Spleen (tissue), 11 donors: ENCODE results near the gene PPCS. TPM values are rescaled to one million over a fixed set of nuclear protein-coding genes. Genes with fewer than 3 reads are reported as not detected.
"Not testable (repeated sequence)": the region's sequence is repeated elsewhere in the genome, so short reads cannot be mapped to it uniquely, and the experiment has no call there.

Experiments used
- DNase-seq: peaks from one replicate; pipeline ENCODE4 v3.0.0-alpha.2; 2020
- H3K27ac ChIP-seq, 8 donors: fragments of 200-600 bp; sonication (generic) in 7 of 8; 1 replicate in 4 of 8; 2 replicates in 4 of 8; pipeline versions ENCODE4 v1.5.0 to v1.8.0; 2016 to 2021; ENCODE audit warnings: inconsistent platforms in 4 of 8, mild to moderate bottlenecking in 4 of 8, moderate library complexity in 1 of 8
- H3K27me3 ChIP-seq, 7 donors: fragments of 200-600 bp; sonication (generic) in 6 of 7; replicated peaks in 1 of 7; 1 replicate in 4 of 7; 2 replicates in 3 of 7; pipeline versions ENCODE4 v1.5.0 to v1.8.0; 2016 to 2021; ENCODE audit warnings: inconsistent platforms in 3 of 7, mild to moderate bottlenecking in 1 of 7
- H3K36me3 ChIP-seq, 6 donors: fragments of 200-600 bp; sonication (generic) in 5 of 6; 1 replicate in 4 of 6; 2 replicates in 2 of 6; pipeline versions ENCODE4 v1.5.0 to v1.8.0; 2016 to 2021; ENCODE audit warnings: inconsistent platforms in 2 of 6
- H3K4me1 ChIP-seq, 6 donors: fragments of 200-600 bp; sonication (generic) in 5 of 6; 1 replicate in 3 of 6; 2 replicates in 3 of 6; pipeline versions ENCODE4 v1.5.0 to v1.8.0; 2016 to 2021; ENCODE audit warnings: inconsistent platforms in 3 of 6
- H3K4me3 ChIP-seq, 8 donors: fragments of 200-600 bp; sonication (generic) in 7 of 8; 1 replicate in 4 of 8; 2 replicates in 4 of 8; pipeline versions ENCODE4 v1.5.0 to v1.8.0; 2016 to 2021; ENCODE audit warnings: inconsistent platforms in 4 of 8, mild to moderate bottlenecking in 4 of 8, moderate library complexity in 2 of 8
- H3K9me3 ChIP-seq, 8 donors: fragments of 200-600 bp; sonication (generic) in 7 of 8; 1 replicate in 4 of 8; 2 replicates in 4 of 8; pipeline versions ENCODE4 v1.5.0 to v1.8.0; 2016 to 2021; ENCODE audit warnings: inconsistent platforms in 4 of 8
- CTCF ChIP-seq, 11 experiments: fragments of 200-600 bp in 7 of 11; fragments of 450-650 bp in 4 of 11; sonication (generic) in 4 of 11; IDR thresholded peaks in 8 of 11; conservative IDR thresholded peaks in 3 of 11; 1 replicate in 7 of 11; 2 replicates in 4 of 11; pipeline versions ENCODE4 v1.4.0 to v1.8.0; 2016 to 2021; ENCODE audit warnings: antibody characterized with exemption in 11 of 11, inconsistent platforms in 4 of 11, mild to moderate bottlenecking in 1 of 11
- POLR2A ChIP-seq, 3 donors: fragments of 450-650 bp; IDR thresholded peaks; one replicate each; pipeline ENCODE4 v1.5.1; 2017; ENCODE audit warnings: antibody characterized with exemption in 3 of 3, mild to moderate bottlenecking in 1 of 3
- POLR2AphosphoS5 ChIP-seq, 3 donors: sonication (generic); formaldehyde crosslinking; IDR thresholded peaks; one replicate each; pipeline ENCODE4 v1.5.1; 2017; ENCODE audit warnings: antibody characterized with exemption in 3 of 3
- WGBS, 5 donors: extraction: QIAGEN DNeasy Blood & Tissue Kit in 3 of 5; methylation state at CpG; one replicate each; pipeline versions ENCODE4 v1.1.5 to v1.1.7; 2013 to 2018; 5-methylcytosine and 5-hydroxymethylcytosine counted together
- intact Hi-C: fragments of 100-400 bp; cut with DNase I; formaldehyde crosslinking; loops from one replicate; pipeline ENCODE4 v1.15.0; 2023; ENCODE audit warnings: low total_unique reads
- polyA plus RNA-seq, 3 donors: library from polyadenylated mRNA; stranded (reverse); fragments of 200-250 nt; gene quantifications; one replicate each; pipeline ENCODE4 v1.2.1, GENCODE V29; 2013
- total RNA-seq, 7 donors: library from RNA; depleted of rRNA in 3 of 7; stranded (reverse); fragments of >200 nt in 3 of 7; fragmentation: NEBNext Ultra II Directional in 4 of 7; extraction: Animal tissue kit (Norgen Biotek cat#: 25700) in 4 of 7; gene quantifications; one replicate each; pipeline versions ENCODE4 v1.1.0 to v1.2.1, GENCODE V29; 2016 to 2021
- donor health status: healthy with polysubstance abuse.
- donor health status: DM: no; HTN: no; CAD: no; lungs with moderate emphysema.
- donor health status: DM: no; HTN: no; CAD: no.
- donor health status: Bipolar disorder and iron deficiency.
- donor health status: healthy.
- donor health status: DM: no; HTN: no; CAD: no.
- donor health status: DM: yes; HTN: yes; CAD: no.

Gene PPCS
- total and polyA plus RNA-seq, 10 donors = 48.4 to 96.3 (median 57.3) TPM

DNA sequence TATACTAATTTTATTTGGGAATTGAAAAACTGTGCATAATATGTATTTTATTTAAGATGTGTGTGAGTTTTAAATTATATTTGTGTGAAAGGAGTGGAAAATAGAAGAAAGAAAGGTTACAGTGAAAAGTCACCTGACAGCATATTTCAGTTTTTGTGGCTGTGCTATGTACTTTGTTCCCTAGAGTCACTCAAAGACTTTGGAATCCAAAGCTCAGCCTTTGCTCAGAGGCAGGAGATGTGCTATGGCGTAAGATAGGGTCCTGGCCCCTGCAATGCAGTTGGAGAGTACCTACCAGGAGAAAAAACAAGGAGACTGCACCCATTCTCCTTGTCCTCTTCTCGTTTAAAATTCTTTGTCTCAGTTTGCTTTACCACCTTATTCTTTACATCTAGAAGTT lies 9.7 kb downstream of the PPCS start:
- Histone ChIP-seq H3K4me3 (no peak overlapping the region), H3K36me3 (peaks cover 0 to 13% (median 2%) of the 10 kb centered on the region in 6 donors), H3K27ac (no peak overlapping the region), H3K4me1 (peaks cover 5 to 34% (median 21%) of the 10 kb centered on the region in 6 donors), H3K9me3 (no peaks in the 10 kb centered on the region), H3K27me3 (no peaks in the 10 kb centered on the region)
- intact Hi-C loops = no loop called here
- WGBS, 5 donors = 83 to 96% (median 88%) methylated on average over 2 of the region's 2 CpGs
- DNase-seq = no peak
- TF ChIP-seq POLR2A (IDR thresholded peaks at IDR 0.05) (no peak), POLR2AphosphoS5 (IDR thresholded peaks at IDR 0.05) (no peak), CTCF (IDR thresholded peaks at IDR 0.05 in 8 of 11, conservative IDR thresholded peaks at IDR 0.05 in 3 of 11) (no peak)

GRCh38 chr1:42469727-42470126 lies 13.4 kb downstream of the PPCS start:
- H3K36me3 ChIP-seq = peaks cover 0 to 9% (median 0%) of the 10 kb centered on the region in 6 donors
- no peaks in the 10 kb centered on the region for H3K27me3 ChIP-seq
- no peak for DNase-seq
- H3K4me3 ChIP-seq = no peak overlapping the region
- H3K9me3 ChIP-seq = no peaks in the 10 kb centered on the region
- H3K27ac ChIP-seq = no peak overlapping the region
- intact Hi-C loops = no loop called here
- TF ChIP-seq POLR2A (IDR thresholded peaks at IDR 0.05) (no peak), CTCF (IDR thresholded peaks at IDR 0.05 in 8 of 11, conservative IDR thresholded peaks at IDR 0.05 in 3 of 11) (no peak), POLR2AphosphoS5 (IDR thresholded peaks at IDR 0.05) (no peak)
- no peaks in the 10 kb centered on the region for H3K4me1 ChIP-seq
- WGBS, 5 donors = 85 to 90% (median 87%) methylated on average over 2 of the region's 2 CpGs

GRCh38 chr1:42476605-42477004 lies 20.3 kb downstream of the PPCS start:
- Histone ChIP-seq H3K36me3 (peaks cover 0 to 22% (median under 1%) of the 10 kb centered on the region in 6 donors), H3K27ac (no peak overlapping the region), H3K9me3 (no peaks in the 10 kb centered on the region), H3K4me1 (no peaks in the 10 kb centered on the region), H3K27me3 (no peaks in the 10 kb centered on the region), H3K4me3 (no peak overlapping the region)
- TF ChIP-seq CTCF (IDR thresholded peaks at IDR 0.05 in 8 of 11, conservative IDR thresholded peaks at IDR 0.05 in 3 of 11) (no peak), POLR2A (IDR thresholded peaks at IDR 0.05) (no peak), POLR2AphosphoS5 (IDR thresholded peaks at IDR 0.05) (no peak)
- DNase-seq = no peak
- intact Hi-C loops = no loop called here
- 85 to 96% (median 89%) methylated on average over 4 of the region's 4 CpGs for WGBS, 5 donors

DNA sequence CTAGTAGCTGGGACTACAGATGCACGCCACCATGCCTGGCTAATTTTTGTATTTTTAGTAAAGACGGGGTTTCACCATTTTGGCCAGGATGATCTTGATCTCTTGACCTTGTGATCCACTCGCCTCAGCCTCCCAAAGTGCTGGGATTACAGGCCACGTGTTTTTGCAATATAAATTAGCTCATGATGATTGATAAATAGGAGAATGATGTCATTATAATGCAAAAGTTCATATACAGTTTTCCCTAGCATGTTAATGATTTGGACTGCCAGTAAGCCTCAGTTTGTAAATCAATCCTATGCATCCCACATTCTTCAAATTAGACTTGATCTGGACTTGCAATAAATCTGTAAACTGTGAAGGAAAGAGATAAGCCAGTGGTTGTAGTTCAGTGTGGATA lies 21.0 kb downstream of the PPCS start:
- WGBS, 5 donors = 83 to 93% (median 86%) methylated on average over 4 of the region's 4 CpGs
- H3K9me3 ChIP-seq, intact Hi-C loops, DNase-seq, H3K27ac ChIP-seq, H3K4me1 ChIP-seq, H3K4me3 ChIP-seq, H3K27me3 ChIP-seq: not testable (repeated sequence)
- H3K36me3 ChIP-seq = peaks cover 0 to 29% (median 4%) of the 10 kb centered on the region in 6 donors

- Histone ChIP-seq H3K9me3 (no peaks in the 10 kb centered on the region), H3K36me3 (peaks cover 0 to 32% (median 5%) of the 10 kb centered on the region in 6 donors), H3K4me3 (no peak overlapping the region), H3K27ac (no peak overlapping the region), H3K27me3 (no peaks in the 10 kb centered on the region), H3K4me1 (no peaks in the 10 kb centered on the region)
- no peak for TF ChIP-seq POLR2A (IDR thresholded peaks at IDR 0.05)
- no peak for TF ChIP-seq POLR2AphosphoS5 (IDR thresholded peaks at IDR 0.05)
- DNase-seq = no peak
- intact Hi-C loops = no loop called here
- WGBS, 5 donors = 91 to 95% (median 95%) methylated on average over 3 of the region's 3 CpGs
These were observed 21.4 kb downstream of the PPCS start for GRCh38 chr1:42477775-42478174.
